HL-60 (cell line): ENCODE data around the gene SPSB4.

Experiments used
- POLR2AphosphoS5 ChIP-seq: IDR thresholded peaks from 2 replicates; pipeline ENCODE4 v1.6.1; 2012; ENCODE audit warnings: low read depth
- REST ChIP-seq: IDR thresholded peaks from 2 replicates; pipeline ENCODE4 v1.6.1; 2012; ENCODE audit warnings: low read depth; ENCODE audit not compliant: insufficient replicate concordance
- TF ChIP-seq, protein P1 (sequence below): IDR thresholded peaks from one replicate; pipeline ENCODE4 v1.5.1; 2011; ENCODE audit warnings: low read length, control low read depth, inconsistent platforms; ENCODE audit not compliant: insufficient read depth

- TF ChIP-seq, protein P1, sequence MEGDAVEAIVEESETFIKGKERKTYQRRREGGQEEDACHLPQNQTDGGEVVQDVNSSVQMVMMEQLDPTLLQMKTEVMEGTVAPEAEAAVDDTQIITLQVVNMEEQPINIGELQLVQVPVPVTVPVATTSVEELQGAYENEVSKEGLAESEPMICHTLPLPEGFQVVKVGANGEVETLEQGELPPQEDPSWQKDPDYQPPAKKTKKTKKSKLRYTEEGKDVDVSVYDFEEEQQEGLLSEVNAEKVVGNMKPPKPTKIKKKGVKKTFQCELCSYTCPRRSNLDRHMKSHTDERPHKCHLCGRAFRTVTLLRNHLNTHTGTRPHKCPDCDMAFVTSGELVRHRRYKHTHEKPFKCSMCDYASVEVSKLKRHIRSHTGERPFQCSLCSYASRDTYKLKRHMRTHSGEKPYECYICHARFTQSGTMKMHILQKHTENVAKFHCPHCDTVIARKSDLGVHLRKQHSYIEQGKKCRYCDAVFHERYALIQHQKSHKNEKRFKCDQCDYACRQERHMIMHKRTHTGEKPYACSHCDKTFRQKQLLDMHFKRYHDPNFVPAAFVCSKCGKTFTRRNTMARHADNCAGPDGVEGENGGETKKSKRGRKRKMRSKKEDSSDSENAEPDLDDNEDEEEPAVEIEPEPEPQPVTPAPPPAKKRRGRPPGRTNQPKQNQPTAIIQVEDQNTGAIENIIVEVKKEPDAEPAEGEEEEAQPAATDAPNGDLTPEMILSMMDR = no peak
- TF ChIP-seq POLR2AphosphoS5 = no peak
- TF ChIP-seq REST = no peak
These were observed 11.6 kb upstream of the SPSB4 start for GRCh38 chr3:141039589-141039988.
